HG02610 (cell line): ENCODE results near the gene ITGA8.

ENCODE experiments used
- ATAC-seq: cut with Tn5 transposase; IDR thresholded peaks from one replicate; pipeline ENCODE4 v1.9.1; 2021; ENCODE audit warnings: mild to moderate bottlenecking, moderate library complexity; ENCODE audit not compliant: unreplicated experiment

The ITGA8 gene

GRCh38 chr10:15474671-15475070, 245.1 kb downstream of the ITGA8 start:
- no peak for ATAC-seq

DNA sequence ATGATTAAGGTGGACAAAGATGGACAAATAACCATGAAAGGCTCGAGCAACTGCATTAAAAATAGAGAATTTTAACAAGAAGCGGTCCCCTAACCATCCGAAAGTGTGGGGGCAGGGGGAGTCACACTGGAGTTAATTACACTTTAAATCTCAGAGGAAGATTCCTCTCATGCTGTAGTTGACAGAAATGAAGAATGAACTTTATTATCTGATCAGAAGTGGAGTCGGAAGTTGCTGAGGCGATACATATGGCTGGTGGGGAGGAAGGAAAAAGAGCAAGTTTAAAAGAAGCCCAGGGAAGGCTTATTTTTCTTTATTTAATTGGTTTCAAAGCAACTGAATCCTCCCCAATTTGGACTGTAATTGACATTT, 246.3 kb downstream of the ITGA8 start:
- no peak for ATAC-seq

DNA sequence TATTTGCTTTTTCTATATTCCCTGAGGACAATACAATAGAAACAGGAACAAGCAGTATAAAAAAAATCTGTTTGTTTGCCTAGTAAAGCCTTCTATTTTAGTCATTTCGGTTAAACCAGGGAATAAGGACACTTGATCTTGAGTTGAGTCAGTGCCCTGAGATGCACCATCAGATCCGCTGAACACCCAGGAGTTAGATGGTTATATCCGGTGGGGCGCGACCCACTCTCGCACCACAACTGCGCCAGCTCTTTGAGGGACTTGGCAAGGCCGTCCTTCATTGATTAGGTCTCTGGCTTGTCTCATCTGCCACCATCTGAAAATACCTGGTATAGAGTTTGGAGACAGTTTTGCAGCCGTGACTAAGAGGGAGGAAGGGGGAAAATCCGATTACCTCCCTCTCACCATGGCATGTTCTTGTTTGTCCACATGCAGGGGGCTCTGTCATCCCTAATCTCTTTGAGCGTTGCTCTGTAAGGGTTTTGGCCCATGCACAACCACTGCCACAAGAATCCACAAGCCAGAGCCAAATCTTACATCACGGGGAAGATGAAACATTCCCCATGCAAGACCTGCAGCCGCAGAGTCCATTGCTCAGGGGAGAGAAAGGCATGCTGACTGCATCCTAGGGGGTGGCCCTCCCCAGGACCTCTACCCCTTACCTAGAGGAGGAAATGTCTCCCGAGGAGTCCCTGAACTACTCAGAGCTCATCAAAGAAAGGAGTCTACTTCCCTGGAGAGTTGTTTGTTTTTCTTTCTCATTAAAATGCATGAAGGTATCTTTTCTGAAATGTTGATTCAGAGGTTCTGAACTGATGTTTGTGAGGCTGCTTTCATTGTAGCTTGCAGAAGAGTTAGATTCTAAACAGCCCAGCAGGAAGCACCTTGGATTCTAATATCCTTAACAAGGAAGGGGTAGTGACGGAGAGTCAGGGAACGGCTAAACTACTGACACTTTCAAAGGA, 247.0 kb downstream of the ITGA8 start:
- no peak for ATAC-seq

DNA sequence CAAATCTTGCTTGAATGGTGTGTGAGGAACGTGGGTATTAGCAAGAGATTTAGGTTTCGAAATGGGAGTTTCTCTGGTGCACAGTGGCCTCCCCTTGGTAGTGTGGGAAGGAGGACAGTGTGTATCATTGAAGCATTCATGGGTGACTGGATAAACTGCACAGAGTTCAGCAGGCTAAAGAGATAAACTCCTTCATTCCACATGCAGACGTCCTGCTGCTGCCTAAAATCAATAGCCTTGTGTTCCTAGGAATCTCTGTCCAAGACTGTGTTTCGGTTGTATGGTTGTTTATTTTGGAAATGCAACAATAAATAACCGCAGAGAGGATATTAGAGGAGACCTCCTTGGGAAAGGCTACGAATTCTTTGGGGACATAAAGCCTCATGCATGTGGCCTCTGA, 247.7 kb downstream of the ITGA8 start:
- ATAC-seq, result no peak

DNA sequence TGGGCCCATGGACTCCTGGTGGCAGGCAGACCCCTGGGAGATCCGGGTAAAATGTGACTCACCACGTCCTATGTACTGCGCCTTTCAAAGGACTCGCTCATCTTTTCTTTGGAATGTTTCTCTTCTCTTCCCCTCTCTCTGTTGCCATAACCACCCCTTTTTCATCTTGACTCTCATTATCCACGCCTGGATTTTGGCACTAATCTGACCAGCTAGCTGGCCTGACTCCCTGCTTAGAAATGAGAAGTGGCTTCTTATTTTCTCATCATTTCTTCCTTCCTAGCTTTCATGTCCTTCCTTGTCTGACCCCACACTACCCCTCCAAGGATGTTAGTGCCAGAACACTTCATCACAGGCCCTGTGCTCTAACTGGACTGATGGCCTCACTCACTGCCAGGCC, 250.6 kb downstream of the ITGA8 start:
- ATAC-seq, result no peak

DNA sequence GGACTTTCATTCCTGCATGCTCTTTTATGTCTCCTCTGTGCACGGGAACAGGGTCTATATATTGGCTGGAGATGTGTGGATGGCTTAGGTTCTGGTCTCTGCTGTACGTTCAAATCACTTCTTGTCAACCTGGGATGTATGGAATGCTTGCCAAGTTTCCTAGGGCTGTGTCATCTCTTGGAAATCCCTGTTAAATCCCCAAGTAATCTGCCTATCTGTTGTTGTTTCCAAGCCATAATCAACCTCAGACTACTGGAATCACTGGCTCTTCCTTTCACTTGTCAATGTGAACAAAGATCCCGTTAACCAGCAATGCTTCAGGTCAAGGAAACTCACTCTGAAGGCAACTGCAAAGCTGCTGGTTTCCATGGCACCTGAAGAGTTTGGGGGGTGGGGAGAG, 255.3 kb downstream of the ITGA8 start:
- ATAC-seq, result no peak
